UCSD-AML1 (cell line): Measurements from ENCODE around the gene ARHGEF17.

Source experiments
- DNase-seq: peaks from one replicate; lab custom pipeline; 2025; ENCODE audit not compliant: unreplicated experiment; lab: John Stamatoyannopoulos, UW

Gene ARHGEF17

DNA sequence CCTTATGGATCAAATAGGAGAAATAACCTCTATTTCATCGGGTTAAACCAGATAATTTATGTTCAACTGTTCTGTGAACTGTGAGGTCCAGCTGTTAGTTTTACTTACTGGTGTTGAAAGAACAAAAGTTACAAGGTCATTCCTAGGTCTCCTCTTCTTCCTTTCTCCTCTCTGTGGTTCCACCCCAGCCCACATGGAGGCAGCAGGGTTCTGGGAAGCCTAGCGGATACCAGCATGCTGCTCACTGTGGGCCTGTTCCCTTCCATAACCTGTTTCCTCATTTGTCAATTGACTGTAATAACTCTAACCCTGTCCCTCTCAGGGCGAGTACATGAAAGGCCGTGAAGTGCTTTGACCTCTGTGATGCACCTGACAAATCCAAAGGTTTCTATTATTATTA lies 96.0 kb downstream of the ARHGEF17 start:
- DNase-seq, result peak; percentile 64

DNA sequence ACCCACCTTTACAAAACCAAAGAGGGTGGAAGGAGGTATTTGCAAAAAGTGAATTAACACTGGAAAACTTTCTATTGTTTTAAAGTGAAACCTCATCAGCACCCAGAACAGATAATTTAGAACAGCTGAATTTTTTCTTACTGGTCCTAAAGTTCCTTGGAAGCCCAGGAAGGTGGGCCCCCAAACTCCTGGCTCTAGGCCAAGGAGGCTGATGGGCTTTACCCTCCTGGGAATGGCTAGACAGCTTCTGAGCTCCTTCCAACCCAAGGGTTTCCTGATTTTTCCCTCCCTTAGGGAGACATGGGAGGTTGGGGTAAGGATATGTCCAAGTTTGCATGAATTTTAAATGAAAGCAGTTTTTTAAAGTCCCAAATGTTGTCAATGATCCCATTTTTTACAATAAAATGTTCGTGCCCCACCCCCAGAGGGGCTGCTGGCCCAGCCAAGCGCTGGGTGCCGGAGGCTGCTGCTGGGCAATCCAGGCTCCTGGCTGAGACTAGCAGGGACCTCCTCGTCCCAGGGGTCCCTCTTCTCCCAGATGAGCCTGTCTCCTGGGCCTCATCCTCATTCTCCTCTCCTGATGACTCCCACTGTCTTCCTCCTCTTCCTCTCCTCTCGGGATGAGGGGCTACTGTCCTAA lies 96.5 kb downstream of the ARHGEF17 start:
- DNase-seq, result no peak

DNA sequence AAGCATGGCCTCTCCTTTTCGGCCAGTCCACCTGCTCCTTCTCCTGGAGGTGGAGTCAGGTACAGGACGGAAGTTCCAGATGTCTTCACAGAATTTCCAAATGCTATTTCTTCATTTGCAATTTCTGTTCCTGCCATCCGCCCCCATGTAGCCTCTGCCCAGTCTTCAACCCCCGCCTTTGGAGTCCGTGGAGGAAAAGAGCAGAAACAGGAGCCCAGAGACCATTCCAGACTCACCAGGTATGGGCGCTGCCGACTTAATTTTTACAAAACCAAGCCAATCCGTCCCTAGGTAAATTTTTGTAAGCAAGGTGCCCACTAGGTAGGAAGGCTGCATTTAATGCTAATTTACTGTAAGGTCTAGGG lies 97.1 kb downstream of the ARHGEF17 start:
- no peak for DNase-seq

DNA sequence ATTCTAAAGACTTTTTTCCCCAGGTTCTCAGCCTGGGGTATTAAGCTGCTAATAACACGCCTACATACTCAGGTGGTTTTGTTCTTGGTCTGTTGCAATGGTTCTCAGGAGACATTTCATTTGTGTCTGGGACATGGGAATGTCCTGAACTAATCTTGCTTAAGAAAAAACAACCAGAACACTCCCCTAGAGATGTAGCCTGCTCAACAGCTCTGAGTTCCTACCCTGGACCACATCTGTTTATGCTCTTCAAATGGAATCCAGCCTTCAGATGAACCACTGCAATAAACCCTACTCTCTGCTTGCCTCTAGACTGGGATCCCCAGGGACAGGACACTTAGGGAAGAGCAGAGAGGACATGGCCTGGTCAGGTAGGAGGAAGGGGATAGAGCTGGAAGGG lies 98.1 kb downstream of the ARHGEF17 start:
- no peak for DNase-seq

DNA sequence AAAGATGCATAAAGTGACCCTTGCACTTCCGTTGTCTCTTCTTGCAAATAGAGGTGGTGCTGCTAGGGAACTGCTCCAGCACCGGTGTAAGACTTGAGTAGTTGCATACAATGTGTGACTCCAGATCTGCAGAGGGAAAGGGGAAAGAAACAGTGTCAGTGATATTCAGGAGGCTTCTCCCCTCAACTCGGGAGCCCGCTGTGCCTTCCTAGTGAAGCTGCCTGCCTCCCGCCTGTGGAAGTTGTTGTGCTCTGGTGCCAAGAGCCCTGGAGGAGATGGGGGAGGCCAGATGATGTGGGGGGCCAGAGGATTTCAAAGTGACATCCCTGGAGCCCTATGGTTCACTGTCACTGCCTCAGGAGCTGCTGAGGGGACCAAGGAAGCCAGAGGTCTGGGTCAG lies 98.5 kb downstream of the ARHGEF17 start:
- DNase-seq, result no peak

DNA sequence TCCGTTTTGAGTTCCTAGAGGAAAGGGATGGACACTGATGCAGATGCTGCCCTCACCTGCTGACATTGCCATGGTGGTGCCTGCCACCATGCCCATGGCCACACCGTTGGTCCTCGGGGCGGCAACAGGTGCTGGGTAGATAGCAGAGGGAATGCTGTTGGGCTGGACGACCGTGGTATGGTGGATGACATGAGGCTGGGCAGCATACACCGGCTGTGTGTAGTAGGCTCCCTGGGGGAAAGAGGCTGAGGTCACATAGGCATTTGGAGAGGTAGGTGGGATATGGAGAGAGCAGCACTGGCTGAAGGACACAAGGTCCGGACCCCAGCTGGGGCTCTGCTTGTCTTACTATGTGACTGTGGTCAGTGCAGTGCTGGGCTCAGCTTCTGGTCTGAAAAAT lies 101.4 kb downstream of the ARHGEF17 start:
- no peak for DNase-seq

DNA sequence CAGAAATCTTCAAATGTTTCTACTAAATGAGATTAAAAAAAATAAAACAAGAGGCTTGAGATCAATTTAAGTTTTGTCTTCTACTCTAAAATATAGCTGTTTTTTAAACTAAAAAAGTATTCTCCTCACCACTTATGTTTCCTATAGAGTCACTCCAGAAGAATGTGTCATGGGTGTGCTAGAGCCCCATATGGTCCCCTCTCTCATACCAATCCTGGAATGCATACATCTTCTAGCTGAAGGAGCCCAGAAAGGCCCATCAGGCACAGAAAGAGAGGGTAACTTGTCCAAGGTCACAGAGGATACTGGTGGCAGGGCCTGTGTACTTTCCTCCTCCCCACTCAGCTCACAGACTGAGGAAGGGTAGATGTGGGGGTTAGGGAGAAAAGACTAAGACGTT lies 102.6 kb downstream of the ARHGEF17 start:
- DNase-seq, result no peak

DNA sequence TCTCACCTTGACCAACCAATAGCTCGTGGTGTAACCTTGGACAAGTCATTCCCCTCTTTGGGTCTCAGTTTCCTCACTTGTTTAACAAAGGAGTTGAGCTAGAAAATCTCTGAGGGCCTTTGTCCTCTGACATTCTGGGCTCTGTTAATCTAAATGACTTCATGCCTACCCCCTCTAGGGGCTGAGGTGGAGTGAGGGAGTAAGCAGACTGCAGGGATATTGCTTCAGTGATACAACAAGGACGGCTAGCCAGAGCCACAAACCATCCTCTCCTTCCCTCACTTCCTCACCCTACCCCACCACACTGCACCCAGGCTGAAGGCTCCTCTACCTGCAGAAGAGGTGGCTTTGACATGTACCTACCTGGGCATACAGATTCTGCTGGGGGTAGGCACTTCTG lies 103.0 kb downstream of the ARHGEF17 start:
- no peak for DNase-seq

DNA sequence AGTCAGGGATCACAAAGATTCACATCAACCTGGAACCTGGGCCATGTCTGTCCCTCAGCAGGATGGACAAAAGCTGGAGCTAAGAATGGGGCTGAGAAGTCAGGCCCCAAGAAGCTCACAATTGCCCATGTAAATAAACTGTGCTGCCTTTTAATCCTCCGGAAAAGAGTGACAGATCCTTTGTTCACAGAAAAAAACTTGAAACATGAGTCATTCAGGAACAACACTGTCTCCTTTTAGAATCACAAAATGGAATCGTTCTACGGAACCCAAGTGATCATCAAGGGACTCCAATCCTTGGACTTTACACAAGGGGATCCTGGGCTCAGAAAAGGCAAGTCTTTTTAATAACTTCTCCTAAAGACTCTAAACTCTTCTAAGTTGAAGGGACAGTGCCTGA lies 104.2 kb downstream of the ARHGEF17 start:
- DNase-seq, result no peak

DNA sequence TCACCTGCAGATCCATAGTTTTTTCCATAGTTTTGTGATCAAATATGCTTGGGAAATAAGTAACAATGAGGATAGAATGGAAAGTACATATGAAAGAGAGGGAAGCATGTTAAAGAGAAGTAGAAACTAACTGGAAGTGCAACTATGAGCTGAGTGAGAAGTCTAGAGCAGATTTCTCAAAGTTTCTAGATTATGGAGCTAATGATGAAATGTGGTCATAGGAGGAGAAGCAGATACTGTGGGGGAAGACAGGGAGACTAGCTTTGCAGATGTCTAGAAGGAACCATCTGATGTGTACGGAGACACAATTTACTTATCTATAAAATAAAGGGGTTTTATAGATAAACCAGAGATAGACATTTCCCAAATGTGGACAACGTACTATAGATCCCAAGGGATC lies 105.2 kb downstream of the ARHGEF17 start:
- no peak for DNase-seq

DNA sequence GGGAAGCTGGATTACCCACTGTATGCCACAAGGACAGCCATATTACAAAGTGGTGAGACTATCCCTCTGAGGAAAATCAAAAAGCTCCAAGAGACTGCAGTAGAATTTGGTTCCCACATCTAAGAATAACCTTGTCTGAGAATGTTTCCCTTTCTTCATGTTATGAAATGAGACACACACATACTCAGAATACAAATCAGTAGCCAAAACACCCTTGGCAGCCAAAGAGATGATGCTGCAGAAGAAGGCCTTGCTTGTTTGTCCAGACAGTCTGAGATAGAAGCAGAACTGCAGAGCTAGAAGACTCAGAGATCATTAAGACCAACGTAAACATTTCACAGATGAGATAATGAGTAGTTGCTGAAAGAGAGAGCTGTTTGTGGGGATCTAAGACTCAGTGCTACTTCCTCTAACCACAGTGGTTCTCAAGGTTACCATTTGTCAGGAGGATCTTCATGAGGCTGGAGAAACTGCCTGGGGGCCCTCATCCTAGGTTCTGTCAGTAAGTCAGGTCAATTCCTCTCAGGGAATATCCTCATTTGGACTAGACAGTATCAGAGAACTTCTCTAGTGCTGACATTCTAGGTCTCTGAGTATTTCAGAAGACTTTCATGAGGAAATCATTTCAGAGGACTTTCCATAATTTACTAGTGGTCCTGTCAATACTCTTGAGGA lies 107.0 kb downstream of the ARHGEF17 start:
- DNase-seq, result no peak

DNA sequence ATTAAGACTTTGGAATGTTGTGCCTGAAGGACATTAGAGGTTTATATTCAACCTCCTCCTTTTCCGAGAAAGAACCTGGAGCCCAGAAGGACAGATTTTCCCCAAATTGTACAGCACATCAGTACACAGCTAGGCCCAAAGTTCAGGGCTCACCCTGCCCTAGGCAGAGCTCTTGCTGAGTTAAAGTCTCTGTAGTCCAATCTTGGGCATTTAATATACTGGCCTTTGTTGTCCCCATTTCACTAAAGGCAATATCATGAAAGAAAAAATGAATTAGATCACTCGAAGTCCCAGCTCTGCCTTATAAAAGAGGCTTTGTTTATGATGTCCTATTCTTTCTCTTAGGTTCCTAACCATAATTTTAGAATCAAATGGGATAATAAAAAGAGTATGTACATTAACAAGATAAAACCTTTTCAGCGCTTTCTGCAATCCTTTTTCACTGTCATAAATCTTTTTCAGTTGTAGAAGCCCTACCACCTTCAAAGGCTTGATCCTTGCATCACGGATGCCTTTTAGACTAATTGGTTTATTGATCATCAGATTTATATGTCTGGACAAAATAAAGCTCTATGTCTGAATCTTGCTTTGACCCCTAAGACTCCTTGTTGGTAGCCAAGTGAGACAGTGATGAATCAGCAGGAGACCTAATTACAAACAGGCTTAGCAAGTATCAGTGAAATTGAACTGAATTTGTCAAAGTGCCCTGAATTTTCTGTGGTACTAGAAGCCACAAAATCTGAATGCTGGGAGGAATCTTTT lies 108.0 kb downstream of the ARHGEF17 start:
- no peak for DNase-seq

DNA sequence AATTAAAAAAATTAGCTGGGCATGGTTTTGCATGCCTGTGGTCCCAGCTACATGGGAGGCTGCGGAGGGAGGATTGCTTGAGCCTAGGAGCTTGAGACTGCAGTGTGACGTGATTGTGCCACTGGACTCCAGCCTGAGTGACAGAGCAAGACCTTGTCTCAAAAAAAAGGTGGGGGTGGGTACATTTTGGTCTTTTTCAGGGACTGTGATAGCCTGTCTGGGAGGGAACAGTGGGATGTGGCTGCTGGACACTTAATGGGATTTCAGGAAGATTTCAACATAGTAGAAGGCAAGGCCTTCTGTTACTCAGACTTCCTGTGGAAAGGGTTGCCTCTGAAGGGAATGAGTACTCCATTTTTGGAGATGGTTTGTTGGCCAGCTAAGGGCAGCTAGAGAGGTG lies 108.7 kb downstream of the ARHGEF17 start:
- DNase-seq, result no peak
